ENCODE data around the gene SLC52A3.
A peak's percentile ranks its signal among the peaks of the same experiment; 100 is the strongest.

Gene SLC52A3

GRCh38 chr20:764255-764654 lies 4.0 kb downstream of the SLC52A3 start:
- DNase-seq = no peak

GRCh38 chr20:761418-762381 lies 6.6 kb downstream of the SLC52A3 start:
- no peak for DNase-seq

- peak in 1 of 2 donors; percentile 24 for DNase-seq
These were observed 7.4 kb downstream of the SLC52A3 start for GRCh38 chr20:760751-761417.

DNA sequence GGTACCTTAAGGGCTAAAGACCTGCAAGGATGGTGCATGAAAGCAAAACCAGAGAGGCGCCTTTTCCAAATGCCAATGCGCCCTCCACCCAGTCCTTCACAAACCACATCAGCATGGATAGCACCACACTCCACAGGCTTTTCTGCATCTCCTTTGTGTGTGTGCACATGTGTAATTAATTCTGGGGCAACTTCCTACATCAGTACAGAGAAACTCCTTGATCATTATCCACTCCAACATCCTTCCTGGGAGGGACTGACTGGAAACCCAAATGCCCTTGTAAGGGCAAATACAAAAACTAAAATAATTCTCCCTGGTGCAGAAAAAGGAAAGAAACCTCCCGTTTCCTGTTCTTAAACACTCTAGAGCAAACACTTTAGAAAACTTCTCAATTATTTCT lies 10.8 kb downstream of the SLC52A3 start:
- no peak for DNase-seq

DNA sequence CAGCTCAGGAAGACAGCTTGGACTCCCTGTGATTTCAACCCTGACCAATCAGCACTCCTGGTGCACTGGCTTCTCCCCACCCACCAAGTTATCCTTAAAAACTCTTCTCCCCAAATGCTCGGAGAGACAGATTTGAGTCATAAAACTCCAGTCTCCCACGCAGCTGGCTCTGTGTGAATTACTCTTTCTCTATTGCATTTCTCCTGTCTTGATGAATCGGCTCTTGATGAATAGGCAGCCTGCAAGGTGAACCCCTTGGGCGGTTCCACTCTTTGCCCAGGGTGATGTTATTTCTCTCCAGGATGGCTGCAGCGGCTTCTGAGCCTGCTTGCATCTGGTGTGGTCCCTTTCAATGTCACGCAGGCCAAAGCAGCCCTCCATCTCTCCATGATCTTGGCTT lies 12.4 kb downstream of the SLC52A3 start:
- no peak for DNase-seq

DNA sequence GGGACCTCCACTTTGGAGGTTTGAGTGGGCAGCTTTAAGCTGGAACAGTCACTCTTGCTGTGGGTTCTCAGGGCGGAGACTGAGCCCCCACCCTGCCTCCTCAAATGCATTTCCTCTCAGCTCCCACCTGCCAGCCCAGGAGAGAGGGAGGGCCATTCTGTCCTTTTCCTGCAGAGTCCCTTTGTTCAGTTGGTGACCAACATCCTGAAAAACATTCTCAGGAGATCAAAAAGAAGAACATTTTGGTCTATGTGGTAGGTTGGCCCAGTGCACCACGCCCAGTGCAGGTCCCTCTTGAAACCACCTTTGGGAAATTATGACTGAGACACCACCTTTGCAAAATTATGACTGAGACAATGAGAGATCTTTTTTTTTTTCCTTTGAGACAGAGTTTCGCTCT lies 13.4 kb downstream of the SLC52A3 start:
- no peak for DNase-seq

DNA sequence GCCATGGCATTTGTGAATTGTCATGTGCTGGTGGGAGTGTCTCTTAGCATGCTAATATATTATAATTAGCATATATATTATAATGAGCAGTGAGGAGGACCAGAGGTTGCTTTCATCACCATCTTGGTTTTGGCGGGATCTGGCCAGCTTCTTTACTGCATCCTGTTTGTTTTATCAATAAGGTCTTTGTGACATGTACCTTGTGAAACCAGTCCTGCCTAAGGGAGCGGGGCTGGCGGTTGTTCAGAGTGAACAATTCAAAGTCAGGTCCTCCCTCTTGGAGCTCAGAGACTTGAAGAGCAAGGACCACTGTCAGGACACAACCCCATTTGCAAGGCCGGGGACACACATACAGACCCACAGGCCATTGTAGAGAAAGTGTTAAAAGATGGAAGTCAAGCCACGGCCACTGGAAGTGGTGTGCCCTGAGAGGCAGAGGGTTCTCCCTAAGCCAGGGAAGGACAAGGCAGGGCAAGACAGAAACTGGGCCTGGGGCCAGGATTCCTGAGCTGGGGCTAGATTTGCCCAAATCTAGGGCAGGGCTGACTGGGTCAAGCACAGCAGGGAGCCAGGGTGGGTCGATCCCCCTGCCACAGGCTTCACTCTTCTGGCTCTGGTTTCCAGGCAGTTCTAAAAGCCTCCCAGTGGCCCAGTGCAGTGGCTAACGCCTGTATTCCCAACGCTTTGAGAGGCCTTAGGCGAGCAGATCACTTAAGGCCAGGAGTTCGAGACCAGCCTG lies 14.2 kb downstream of the SLC52A3 start:
- DNase-seq = no peak

DNA sequence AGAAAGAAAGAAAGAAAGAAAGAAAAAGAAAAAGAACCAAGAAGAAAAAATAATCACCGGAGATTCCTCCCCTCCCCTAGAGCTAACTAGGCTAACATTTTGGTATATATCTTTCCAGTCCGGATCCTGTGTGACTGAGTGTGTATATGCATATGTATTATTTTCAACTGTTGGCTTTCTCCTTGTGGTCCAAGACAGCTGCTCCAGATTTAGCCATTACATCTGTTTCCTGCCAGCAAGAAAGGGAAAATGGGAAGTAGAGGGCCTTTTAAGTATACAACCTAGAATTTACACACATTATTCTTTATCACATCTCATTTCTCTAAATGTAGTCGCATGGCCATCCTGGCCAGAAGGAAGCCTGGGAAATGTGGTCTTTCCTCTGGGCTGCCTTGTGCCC lies 15.2 kb downstream of the SLC52A3 start:
- no peak for DNase-seq

DNA sequence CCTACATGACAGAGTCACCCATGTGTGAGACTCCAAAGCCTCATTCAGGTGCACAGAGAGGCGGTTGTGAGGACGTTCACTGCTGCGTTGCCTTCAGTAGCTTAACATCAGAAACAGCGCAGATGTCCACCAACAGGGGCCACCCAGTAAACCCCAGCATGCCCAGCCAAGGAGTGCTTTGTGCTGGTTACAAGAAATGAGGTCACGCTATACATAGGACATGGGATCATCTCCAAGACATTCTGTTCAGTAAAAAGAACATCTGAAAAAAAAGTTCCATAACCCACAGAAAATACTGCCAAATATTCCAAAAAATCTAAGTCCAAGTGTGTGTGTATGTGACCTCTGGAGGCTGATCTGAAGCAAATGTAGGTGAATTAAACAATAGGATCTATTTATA lies 16.0 kb downstream of the SLC52A3 start:
- no peak for DNase-seq

GRCh38 chr20:751761-752160 lies 16.5 kb downstream of the SLC52A3 start:
- no peak for DNase-seq

GRCh38 chr20:750801-751200 lies 17.5 kb downstream of the SLC52A3 start:
- no peak for DNase-seq

DNA sequence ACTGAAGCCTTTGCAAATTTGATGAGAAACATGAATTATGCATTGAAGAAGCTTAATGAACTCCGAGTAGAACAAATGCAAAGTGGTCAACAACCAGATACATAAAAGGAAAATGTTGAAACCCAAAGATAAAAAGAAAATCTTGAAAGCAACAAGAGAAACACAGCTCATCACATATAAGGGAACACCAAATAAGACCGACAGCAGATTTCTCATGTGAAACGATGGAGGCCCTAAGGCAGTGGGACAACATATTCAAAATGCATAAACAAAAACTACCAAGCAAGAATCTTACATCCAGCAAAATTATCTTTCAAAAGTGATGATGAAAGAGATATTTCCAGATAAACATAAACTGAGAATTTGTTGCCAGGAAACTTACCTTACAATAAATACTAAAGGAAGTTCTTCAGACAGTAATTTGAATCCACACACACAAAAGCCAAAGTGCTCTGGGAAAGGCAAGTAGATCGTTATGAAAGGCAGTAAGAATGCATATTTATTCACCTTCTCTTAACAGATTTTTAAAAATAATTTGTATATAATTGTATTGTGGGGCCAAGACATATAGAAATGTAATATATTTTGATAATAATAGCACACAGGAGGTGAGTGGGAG lies 22.5 kb downstream of the SLC52A3 start:
- DNase-seq = no peak

GRCh38 chr20:742156-742555 lies 26.1 kb downstream of the SLC52A3 start:
- no peak for DNase-seq

GRCh38 chr20:741620-742019 lies 26.7 kb downstream of the SLC52A3 start:
- no peak for DNase-seq

GRCh38 chr20:740162-740561 lies 28.1 kb downstream of the SLC52A3 start:
- no peak for DNase-seq

DNA sequence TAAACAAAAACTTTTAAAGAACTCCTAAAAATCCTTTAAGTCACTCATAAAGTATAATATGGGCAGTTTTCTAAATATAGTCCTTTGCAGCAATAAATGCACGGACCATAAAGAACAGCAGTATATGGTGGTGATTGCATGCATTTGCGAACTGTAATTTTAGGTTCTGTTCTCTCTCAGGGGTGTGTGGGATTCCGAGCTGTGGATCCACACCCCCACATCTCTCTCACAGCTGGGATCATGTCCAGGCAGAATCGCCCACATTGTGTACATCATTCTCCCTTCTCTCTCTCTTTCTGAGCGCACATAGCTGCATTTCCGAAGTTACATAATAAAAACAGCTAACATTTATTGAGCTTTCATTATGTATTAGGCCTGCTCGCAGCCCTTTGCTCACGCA lies 28.6 kb downstream of the SLC52A3 start:
- DNase-seq = no peak

- DNase-seq = no peak
These were observed 34.4 kb downstream of the SLC52A3 start for GRCh38 chr20:733861-734260.

DNA sequence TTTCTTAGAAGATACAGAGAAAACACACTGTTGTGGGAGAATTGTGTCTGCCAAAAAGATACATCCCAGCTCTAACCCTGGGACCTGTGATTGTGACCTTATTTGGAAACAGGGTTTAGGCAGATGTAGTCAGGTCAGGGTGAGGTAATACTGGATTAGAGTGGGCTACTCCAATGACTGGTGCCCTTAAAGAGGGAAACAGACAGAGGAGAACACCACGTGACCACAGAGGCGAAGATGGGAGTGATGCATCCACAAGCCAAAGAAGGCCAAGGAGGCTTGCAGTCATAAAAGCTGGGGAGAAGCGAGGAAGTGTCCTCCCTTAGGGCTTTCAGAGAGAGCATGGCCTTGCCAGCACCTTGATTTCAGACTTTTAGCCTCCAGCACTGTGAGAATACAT lies 35.6 kb downstream of the SLC52A3 start:
- DNase-seq = no peak

- DNase-seq = no peak
These were observed 36.3 kb downstream of the SLC52A3 start for GRCh38 chr20:731891-732560.

DNA sequence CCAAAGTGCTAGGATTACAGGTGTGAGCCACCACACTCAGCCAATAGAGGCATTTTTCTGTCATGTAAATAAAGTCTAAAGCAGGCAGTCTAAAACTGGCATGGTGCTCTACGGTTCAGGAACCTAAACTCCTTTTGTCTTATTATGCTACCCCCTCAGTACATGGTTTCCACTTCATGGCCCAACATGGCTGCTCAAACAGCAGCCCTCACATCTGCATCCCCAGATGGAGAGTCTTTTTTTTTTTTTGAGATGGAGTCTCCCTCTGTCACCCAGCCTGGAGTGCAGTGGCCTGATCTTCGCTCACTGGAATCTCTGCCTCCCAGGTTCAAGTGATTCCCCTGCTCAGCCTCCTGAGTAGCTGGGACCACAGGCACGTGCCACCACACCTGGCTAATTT lies 38.3 kb downstream of the SLC52A3 start:
- DNase-seq = no peak

- peak; percentile 3 to 16 for DNase-seq
These were observed 39.9 kb downstream of the SLC52A3 start for GRCh38 chr20:728256-728944.

GRCh38 chr20:726160-726559 lies 42.1 kb downstream of the SLC52A3 start:
- no peak for DNase-seq
